ENCODE data around the gene NEK1. TPM values are rescaled to one million over a fixed set of nuclear protein-coding genes. Genes with fewer than 3 reads are reported as not detected.
A peak's percentile ranks its signal among the peaks of the same experiment; 100 is the strongest.

The NEK1 gene
- total RNA-seq, 1 experiment from 2014 or later = 6.0 TPM

- Mint-ChIP-seq H3K4me3 (ENCODE audit: low read depth, unreplicated experiment) (no peak overlapping the region), H3K27me3 (ENCODE audit: unreplicated experiment) (no peaks in the 10 kb centered on the region), H3K4me1 (ENCODE audit: low read depth, unreplicated experiment) (no peaks in the 10 kb centered on the region), H3K36me3 (ENCODE audit: insufficient read depth, unreplicated experiment) (no peaks in the 10 kb centered on the region), H3K27ac (ENCODE audit: unreplicated experiment) (no peak overlapping the region), H3K9me3 (ENCODE audit: low read depth, unreplicated experiment) (no peaks in the 10 kb centered on the region)
- no peak for TF ChIP-seq CTCF (IDR thresholded peaks at IDR 0.05; ENCODE audit: unreplicated experiment)
- CTCF ChIA-PET = no interaction called here
- DNase-seq = no peak
- BruUV-seq (replicated peaks) = no TSS peak
- intact Hi-C loops (cut with micrococcal nuclease; ENCODE audit: unreplicated experiment) = no loop called here
These were observed 197.5 kb downstream of the NEK1 start for GRCh38 chr4:169414913-169415312.

GRCh38 chr4:169412046-169412445 is 200.3 kb downstream of the NEK1 start:
- no peak for TF ChIP-seq CTCF (IDR thresholded peaks at IDR 0.05; ENCODE audit: unreplicated experiment)
- CTCF ChIA-PET = no interaction called here
- Mint-ChIP-seq H3K36me3 (ENCODE audit: insufficient read depth, unreplicated experiment) (no peaks in the 10 kb centered on the region), H3K27ac (ENCODE audit: unreplicated experiment) (no peak overlapping the region), H3K4me3 (ENCODE audit: low read depth, unreplicated experiment) (no peak overlapping the region), H3K9me3 (ENCODE audit: low read depth, unreplicated experiment) (no peaks in the 10 kb centered on the region), H3K4me1 (ENCODE audit: low read depth, unreplicated experiment) (no peaks in the 10 kb centered on the region), H3K27me3 (ENCODE audit: unreplicated experiment) (no peaks in the 10 kb centered on the region)
- peak; percentile 1 for DNase-seq
- BruUV-seq (replicated peaks) = no TSS peak
- intact Hi-C loops (cut with micrococcal nuclease; ENCODE audit: unreplicated experiment) = no loop called here

- no peak for DNase-seq
- Mint-ChIP-seq H3K27ac (ENCODE audit: unreplicated experiment) (no peak overlapping the region), H3K36me3 (ENCODE audit: insufficient read depth, unreplicated experiment) (no peaks in the 10 kb centered on the region), H3K27me3 (ENCODE audit: unreplicated experiment) (no peaks in the 10 kb centered on the region), H3K4me1 (ENCODE audit: low read depth, unreplicated experiment) (no peaks in the 10 kb centered on the region), H3K4me3 (ENCODE audit: low read depth, unreplicated experiment) (no peak overlapping the region), H3K9me3 (ENCODE audit: low read depth, unreplicated experiment) (no peaks in the 10 kb centered on the region)
- BruUV-seq (replicated peaks) = no TSS peak
- intact Hi-C loops (cut with micrococcal nuclease; ENCODE audit: unreplicated experiment) = no loop called here
- CTCF ChIA-PET = no interaction called here
- no peak for TF ChIP-seq CTCF (IDR thresholded peaks at IDR 0.05; ENCODE audit: unreplicated experiment)
These were observed 201.3 kb downstream of the NEK1 start for GRCh38 chr4:169410839-169411770.

- no peak for TF ChIP-seq CTCF (IDR thresholded peaks at IDR 0.05; ENCODE audit: unreplicated experiment)
- Mint-ChIP-seq H3K9me3 (ENCODE audit: low read depth, unreplicated experiment) (no peaks in the 10 kb centered on the region), H3K27me3 (ENCODE audit: unreplicated experiment) (no peaks in the 10 kb centered on the region), H3K4me3 (ENCODE audit: low read depth, unreplicated experiment) (no peak overlapping the region), H3K27ac (ENCODE audit: unreplicated experiment) (no peak overlapping the region), H3K4me1 (ENCODE audit: low read depth, unreplicated experiment) (no peaks in the 10 kb centered on the region), H3K36me3 (ENCODE audit: insufficient read depth, unreplicated experiment) (no peaks in the 10 kb centered on the region)
- CTCF ChIA-PET = no interaction called here
- intact Hi-C loops (cut with micrococcal nuclease; ENCODE audit: unreplicated experiment) = no loop called here
- no peak for DNase-seq
- BruUV-seq (replicated peaks) = no TSS peak
These were observed 205.1 kb downstream of the NEK1 start for GRCh38 chr4:169407217-169407845.
